CD4-positive, alpha-beta T cell (primary cell): ENCODE results near the gene RFX5. TPM values are rescaled to one million over a fixed set of nuclear protein-coding genes. Genes with fewer than 3 reads are reported as not detected.

Source experiments
- ATAC-seq: fragments of 200-7000 bp; cut with Tn5 transposase; one replicate; pipeline ENCODE4 v1.10.0; 2022; ENCODE audit warnings: mild to moderate bottlenecking; ENCODE audit not compliant: poor library complexity
- CTCF ChIA-PET: fragments of 350-600 bp; sonication (Branson Sonifier 250); formaldehyde crosslinking; loops from one replicate; lab custom pipeline; 2021; ENCODE audit warnings: antibody characterized with exemption, inconsistent platforms; lab: Charles Lee
- POLR2A ChIA-PET: fragments of 350-600 bp; sonication (Branson Sonifier 250); formaldehyde crosslinking; loops from one replicate; lab custom pipeline; 2021; ENCODE audit warnings: antibody characterized with exemption, inconsistent platforms; lab: Charles Lee
- DNase-seq, 14 experiments: peaks; one replicate each; pipeline ENCODE4 v3.0.0-alpha.2; 2013 to 2020; ENCODE audit warnings: mixed read lengths in 2 of 14
- H3K27ac ChIP-seq, 2 donors: one replicate each; pipeline versions ENCODE4 v1.5.1 to v1.7.0; 2013; ENCODE audit warnings: low read length in 2 of 2, low read depth in 1 of 2, mild to moderate bottlenecking in 1 of 2
- H3K27me3 ChIP-seq, 2 experiments: 1 replicate in 1 of 2; 2 replicates in 1 of 2; pipeline versions ENCODE4 v1.6.1 to v1.7.0; 2013; ENCODE audit warnings: low read length in 2 of 2, control low read depth in 1 of 2, mild to moderate bottlenecking in 1 of 2, moderate library complexity in 1 of 2; ENCODE audit not compliant: insufficient read depth in 2 of 2, control insufficient read depth in 1 of 2
- H3K36me3 ChIP-seq: one replicate; pipeline ENCODE4 v1.6.1; 2013; ENCODE audit warnings: low read length, control low read depth; ENCODE audit not compliant: insufficient read depth
- H3K4me1 ChIP-seq: one replicate; pipeline ENCODE4 v1.6.1; 2013; ENCODE audit warnings: low read length, control low read depth; ENCODE audit not compliant: insufficient read depth
- H3K4me3 ChIP-seq: one replicate; pipeline ENCODE4 v1.5.1; 2013; ENCODE audit warnings: mild to moderate bottlenecking, low read length, moderate library complexity
- H3K9me3 ChIP-seq, 2 experiments: 1 replicate in 1 of 2; 2 replicates in 1 of 2; pipeline versions ENCODE4 v1.6.1 to v1.7.0; 2013; ENCODE audit warnings: low read length in 2 of 2, mild to moderate bottlenecking in 2 of 2, control low read depth in 1 of 2, moderate library complexity in 1 of 2; ENCODE audit not compliant: control insufficient read depth in 1 of 2, insufficient read depth in 1 of 2
- H3K27ac Mint-ChIP-seq: one replicate; pipeline ENCODE4 v1.8.0; 2020; ENCODE audit warnings: mixed read lengths
- H3K27me3 Mint-ChIP-seq: one replicate; pipeline ENCODE4 v1.8.0; 2021; ENCODE audit warnings: mixed read lengths
- H3K36me3 Mint-ChIP-seq: one replicate; pipeline ENCODE4 v1.8.0; 2021; ENCODE audit warnings: low read depth, mixed read lengths
- H3K4me1 Mint-ChIP-seq: one replicate; pipeline ENCODE4 v1.8.0; 2021; ENCODE audit warnings: low read depth, mixed read lengths
- H3K4me3 Mint-ChIP-seq: one replicate; pipeline ENCODE4 v1.8.0; 2020; ENCODE audit warnings: mild to moderate bottlenecking, mixed read lengths
- H3K9me3 Mint-ChIP-seq: one replicate; pipeline ENCODE4 v1.8.0; 2020; ENCODE audit warnings: mixed read lengths
- intact Hi-C, 2 experiments: fragments of 100-400 bp; cut with DNase I in 1 of 2; cut with micrococcal nuclease in 1 of 2; formaldehyde crosslinking; loops; one replicate each; pipeline versions ENCODE4 v1.15.1 to v1.9.0; 2023 to 2025; cut with DNase I, micrococcal nuclease
- total RNA-seq, 174 experiments: library from RNA in 2 of 174; stranded (reverse) in 2 of 174; gene quantifications; one replicate each; pipeline ENCODE4 v1.2.3 and lab custom pipeline; 2021 to 2026
- TF ChIP-seq, protein P1 (sequence below): fragments of 200-600 bp; IDR thresholded peaks from one replicate; pipeline ENCODE4 v1.8.0; 2022; ENCODE audit warnings: antibody characterized with exemption, mild to moderate bottlenecking

Gene RFX5
- total RNA-seq, 2 experiments from 2014 or later, result 62.0 to 65.7 TPM

DNA sequence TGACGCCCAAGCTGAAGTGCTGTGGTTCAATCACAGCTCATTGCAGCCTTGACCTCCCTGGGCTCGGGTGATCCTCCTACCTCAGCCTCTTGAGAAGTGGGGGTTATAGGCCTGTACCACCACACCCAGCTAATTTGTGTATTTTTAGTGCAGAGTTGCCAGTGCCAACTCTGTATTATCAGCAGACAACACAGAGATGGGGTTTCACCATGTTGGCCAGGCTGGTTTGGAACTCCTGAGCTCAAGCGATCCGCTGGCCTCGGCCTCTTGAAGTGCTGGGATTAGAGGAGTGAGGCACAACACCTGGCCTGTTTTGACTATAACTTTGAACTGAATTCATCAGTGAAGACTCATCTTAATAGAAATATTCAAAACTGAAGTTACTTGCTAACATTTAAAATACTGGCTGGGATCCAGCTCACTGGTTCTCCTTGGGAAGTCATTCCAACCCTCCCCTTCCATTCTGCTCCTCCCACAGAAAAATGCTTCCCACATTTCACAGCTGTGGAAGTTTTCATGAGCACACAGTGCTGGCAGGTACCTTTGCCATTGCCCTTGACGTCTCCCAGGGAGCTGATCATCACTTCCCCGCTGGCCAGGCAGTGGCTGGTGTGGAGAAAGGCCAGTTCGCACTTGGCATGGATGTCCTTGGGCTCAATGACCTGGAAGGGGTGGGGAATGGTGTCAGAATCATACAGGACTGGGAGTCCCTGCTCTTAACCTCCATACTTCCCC, 20.8 kb upstream of the RFX5 start:
- Histone ChIP-seq H3K27ac (no peak overlapping the region), H3K9me3 (peaks cover 0 to 2% of the 10 kb centered on the region in 2 experiments), H3K27me3 (no peaks in the 10 kb centered on the region), H3K4me3 (no peak overlapping the region), H3K36me3 (no peaks in the 10 kb centered on the region), H3K4me1 (no peaks in the 10 kb centered on the region)
- TF ChIP-seq, protein P1, sequence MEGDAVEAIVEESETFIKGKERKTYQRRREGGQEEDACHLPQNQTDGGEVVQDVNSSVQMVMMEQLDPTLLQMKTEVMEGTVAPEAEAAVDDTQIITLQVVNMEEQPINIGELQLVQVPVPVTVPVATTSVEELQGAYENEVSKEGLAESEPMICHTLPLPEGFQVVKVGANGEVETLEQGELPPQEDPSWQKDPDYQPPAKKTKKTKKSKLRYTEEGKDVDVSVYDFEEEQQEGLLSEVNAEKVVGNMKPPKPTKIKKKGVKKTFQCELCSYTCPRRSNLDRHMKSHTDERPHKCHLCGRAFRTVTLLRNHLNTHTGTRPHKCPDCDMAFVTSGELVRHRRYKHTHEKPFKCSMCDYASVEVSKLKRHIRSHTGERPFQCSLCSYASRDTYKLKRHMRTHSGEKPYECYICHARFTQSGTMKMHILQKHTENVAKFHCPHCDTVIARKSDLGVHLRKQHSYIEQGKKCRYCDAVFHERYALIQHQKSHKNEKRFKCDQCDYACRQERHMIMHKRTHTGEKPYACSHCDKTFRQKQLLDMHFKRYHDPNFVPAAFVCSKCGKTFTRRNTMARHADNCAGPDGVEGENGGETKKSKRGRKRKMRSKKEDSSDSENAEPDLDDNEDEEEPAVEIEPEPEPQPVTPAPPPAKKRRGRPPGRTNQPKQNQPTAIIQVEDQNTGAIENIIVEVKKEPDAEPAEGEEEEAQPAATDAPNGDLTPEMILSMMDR, result no peak
- POLR2A ChIA-PET, result no interaction called here
- intact Hi-C loops, result no loop called here
- CTCF ChIA-PET, result interaction anchor here (1.5 kb wide), 1 partner anchor 8 kb away, joined by 3 read pairs; no protein-coding TSS in a partner anchor
- Mint-ChIP-seq H3K4me1 (no peaks in the 10 kb centered on the region), H3K27ac (no peak overlapping the region), H3K9me3 (peaks cover 3% of the 10 kb centered on the region), H3K36me3 (no peaks in the 10 kb centered on the region), H3K27me3 (no peaks in the 10 kb centered on the region), H3K4me3 (no peak overlapping the region)
- no peak for ATAC-seq
- no peak for DNase-seq

DNA sequence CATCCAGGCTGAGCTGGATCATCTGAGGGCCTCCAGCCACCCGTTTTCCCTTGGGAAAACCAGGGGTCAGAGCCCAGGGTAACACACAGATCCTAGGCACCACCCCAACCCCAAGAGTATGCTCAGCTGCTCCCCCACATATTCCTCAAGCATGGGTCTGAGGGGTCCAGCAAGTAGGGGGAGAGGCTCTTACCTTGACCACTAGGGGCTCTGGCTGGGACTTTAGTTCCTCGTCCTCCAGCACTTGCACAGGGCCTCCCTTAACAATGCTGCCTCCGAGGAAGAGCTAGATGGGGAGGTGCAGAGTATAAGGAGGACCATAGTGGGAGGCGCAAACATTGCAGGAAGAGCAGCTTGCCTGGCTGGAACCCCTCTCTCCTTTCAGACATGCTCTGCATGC, 17.9 kb upstream of the RFX5 start:
- CTCF ChIA-PET, result no interaction called here
- POLR2A ChIA-PET, result no interaction called here

DNA sequence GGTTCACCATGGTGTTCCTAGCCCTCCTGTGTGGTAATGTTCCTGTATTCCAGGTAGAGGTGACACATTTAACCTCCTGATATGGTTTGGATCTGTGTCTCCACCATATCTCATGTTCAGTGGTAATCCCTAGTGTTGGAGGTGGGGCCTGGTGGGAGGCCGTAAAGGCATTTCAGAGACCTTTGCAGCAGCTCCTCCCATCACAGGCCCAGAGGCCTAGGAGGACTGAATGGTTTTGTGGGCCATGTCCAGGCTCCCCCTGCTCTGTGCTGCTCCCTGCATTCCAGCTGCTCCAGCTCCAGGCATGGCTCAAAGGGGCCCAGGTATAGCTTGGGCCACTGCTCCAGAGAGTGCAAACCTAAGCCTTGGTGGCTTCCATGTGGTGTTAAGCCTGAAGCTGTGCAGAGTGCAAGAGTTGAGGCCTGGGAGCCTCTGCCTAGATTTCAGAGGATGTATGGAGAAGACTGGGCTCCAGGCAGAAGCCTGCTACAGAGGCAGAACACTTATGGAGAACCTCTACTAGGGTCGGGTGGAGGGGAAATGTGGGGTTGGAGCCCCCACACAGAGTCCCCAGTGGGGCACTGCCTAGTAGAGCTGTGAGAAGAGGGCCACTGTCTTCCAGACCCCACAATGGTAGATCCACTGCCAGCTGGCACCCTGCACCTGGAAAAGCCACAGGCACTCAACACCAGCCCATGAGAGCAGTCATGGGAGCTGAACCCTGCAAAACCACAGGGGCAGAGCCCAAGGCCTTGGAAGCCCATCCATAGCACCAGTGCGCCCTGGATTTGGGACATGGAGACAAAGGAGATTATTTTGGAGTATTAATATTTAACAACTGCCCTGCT, 15.5 kb upstream of the RFX5 start:
- no peaks in the 10 kb centered on the region for H3K27me3 Mint-ChIP-seq
- ChIA-PET POLR2A (no interaction called here), CTCF (no interaction called here)
- Histone ChIP-seq H3K27me3 (no peaks in the 10 kb centered on the region), H3K27ac (no peak overlapping the region), H3K36me3 (no peaks in the 10 kb centered on the region), H3K4me1 (no peaks in the 10 kb centered on the region), H3K4me3 (no peak overlapping the region), H3K9me3 (peaks cover 0 to 12% of the 10 kb centered on the region in 2 experiments)
- H3K4me1 Mint-ChIP-seq, result no peaks in the 10 kb centered on the region
- no peak for DNase-seq
- TF ChIP-seq, protein P1, result no peak
- no peak overlapping the region for H3K27ac Mint-ChIP-seq
- intact Hi-C loops, result no loop called here
- no peak for ATAC-seq
- no peaks in the 10 kb centered on the region for H3K36me3 Mint-ChIP-seq
- no peak overlapping the region for H3K4me3 Mint-ChIP-seq
- H3K9me3 Mint-ChIP-seq, result peaks cover 3% of the 10 kb centered on the region

More for the DNA sequence above, 17.9 kb upstream of the RFX5 start:
- intact Hi-C loops, result no loop called here
- Mint-ChIP-seq H3K27ac (no peak overlapping the region), H3K9me3 (peaks cover 3% of the 10 kb centered on the region), H3K4me3 (no peak overlapping the region), H3K36me3 (no peaks in the 10 kb centered on the region), H3K27me3 (no peaks in the 10 kb centered on the region), H3K4me1 (no peaks in the 10 kb centered on the region)
- Histone ChIP-seq H3K9me3 (peaks cover 0 to 12% of the 10 kb centered on the region in 2 experiments), H3K4me1 (no peaks in the 10 kb centered on the region), H3K27me3 (no peaks in the 10 kb centered on the region), H3K27ac (no peak overlapping the region), H3K4me3 (no peak overlapping the region), H3K36me3 (no peaks in the 10 kb centered on the region)
- TF ChIP-seq, protein P1, result no peak
- no peak for ATAC-seq
- no peak for DNase-seq
